Suppressor macrophage treated with lipopolysaccharide for 1 hour (primary cell): ENCODE data around the gene KIF19.
A peak's percentile ranks its signal among the peaks of the same experiment; 100 is the strongest.

Source experiments
- DNase-seq, 3 donors: peaks; one replicate each; pipeline ENCODE4 v3.0.0-alpha.2; 2020 to 2022

The KIF19 gene

GRCh38 chr17:74305865-74306654 lies 20.0 kb upstream of the KIF19 start:
- no peak for DNase-seq

GRCh38 chr17:74307984-74308773 lies 17.8 kb upstream of the KIF19 start:
- DNase-seq: peak; percentile 36 to 42 (median 42)

- no peak for DNase-seq
These were observed 16.1 kb upstream of the KIF19 start for GRCh38 chr17:74309902-74310301.

GRCh38 chr17:74314877-74315276 lies 11.1 kb upstream of the KIF19 start:
- DNase-seq: no peak

- DNase-seq: no peak
These were observed 9.8 kb upstream of the KIF19 start for GRCh38 chr17:74316220-74316619.

- no peak for DNase-seq
These were observed 9.0 kb upstream of the KIF19 start for GRCh38 chr17:74317071-74317470.

- DNase-seq: no peak
These were observed 7.6 kb upstream of the KIF19 start for GRCh38 chr17:74318391-74318790.

- DNase-seq: no peak
These were observed 1.5 kb upstream of the KIF19 start for GRCh38 chr17:74324521-74324920.

GRCh38 chr17:74325376-74325742 lies 667 bp upstream of the KIF19 start:
- DNase-seq: no peak

- no peak for DNase-seq
These were observed 480 bp downstream of the KIF19 start for GRCh38 chr17:74326506-74326905.

GRCh38 chr17:74328487-74328886 lies 2.5 kb downstream of the KIF19 start:
- DNase-seq: no peak

- DNase-seq: no peak
These were observed 3.4 kb downstream of the KIF19 start for GRCh38 chr17:74329378-74329777.

- no peak for DNase-seq
These were observed 4.4 kb downstream of the KIF19 start for GRCh38 chr17:74330446-74330845.

GRCh38 chr17:74332017-74332650 lies 6.1 kb downstream of the KIF19 start:
- no peak for DNase-seq

- DNase-seq: no peak
These were observed 6.8 kb downstream of the KIF19 start for GRCh38 chr17:74332763-74333283.

- DNase-seq: no peak
These were observed 8.5 kb downstream of the KIF19 start for GRCh38 chr17:74334393-74335039.

GRCh38 chr17:74335529-74336062 lies 9.6 kb downstream of the KIF19 start:
- no peak for DNase-seq

GRCh38 chr17:74336307-74336706 lies 10.3 kb downstream of the KIF19 start:
- no peak for DNase-seq

- DNase-seq: no peak
These were observed 11.9 kb downstream of the KIF19 start for GRCh38 chr17:74337834-74338500.

- DNase-seq: no peak
These were observed 13.6 kb downstream of the KIF19 start for GRCh38 chr17:74339537-74340195.

GRCh38 chr17:74340470-74341023 lies 14.5 kb downstream of the KIF19 start:
- peak in 2 of 3 donors; percentile 13 to 24 for DNase-seq
